ENCODE measurements around the gene SAT1. TPM values are rescaled to one million over a fixed set of nuclear protein-coding genes. Genes with fewer than 3 reads are reported as not detected.

The SAT1 gene
- total RNA-seq, 1 experiment from 2014 or later: 55.2 TPM

GRCh38 chrX:23797371-23798128, 14.6 kb downstream of the SAT1 start:
- WGBS (ENCODE audit: extremely low coverage, insufficient read length, low lambda C conversion rate): no CpG with 5 or more reads among the region's 12 CpGs
- H3K79me1 ChIP-seq (ENCODE audit: insufficient read depth, low read depth, low read length, poor library complexity, severe bottlenecking): no peaks in the 10 kb centered on the region
- H3K27ac Mint-ChIP-seq: peak overlapping the region in 1 of 3 experiments; percentile 47; a peak in 1 of 7 replicates
- H3K9ac ChIP-seq (ENCODE audit: extremely low read depth, insufficient read length, low read length): no peak overlapping the region
- H4K5ac ChIP-seq (ENCODE audit: insufficient read length, low read depth, low read length): no peak overlapping the region
- peak; percentile 46 for TF ChIP-seq CTCF (conservative IDR thresholded peaks at IDR 0.05)
- H2BK5ac ChIP-seq (ENCODE audit: insufficient read length, low read length): no peak overlapping the region
- no peak overlapping the region for H2BK120ac ChIP-seq (ENCODE audit: low read depth, low read length, poor library complexity, severe bottlenecking)
- H3K4me2 ChIP-seq (ENCODE audit: insufficient read depth, insufficient read length, low read length): no peak overlapping the region
- no peaks in the 10 kb centered on the region for H4K20me1 ChIP-seq (ENCODE audit: control insufficient read depth, insufficient read depth, insufficient read length)
- no peaks in the 10 kb centered on the region for H3K27me3 Mint-ChIP-seq (ENCODE audit: low read depth)
- no peak overlapping the region for H2BK20ac ChIP-seq (ENCODE audit: low read depth, low read length, poor library complexity, severe bottlenecking)
- no peak for DNase-seq
- H3K4me1 ChIP-seq (ENCODE audit: insufficient read depth, low read length): no peaks in the 10 kb centered on the region; the same call in 1 of the 2 replicates
- no peak overlapping the region for H4K8ac ChIP-seq (replicated peaks; ENCODE audit: insufficient read length, low read depth, low read length)
- H3K9me3 Mint-ChIP-seq: no peaks in the 10 kb centered on the region
- H3K4me3 Mint-ChIP-seq: no peak overlapping the region
- no peak overlapping the region for H3K56ac ChIP-seq (ENCODE audit: insufficient read length, low read depth, low read length)
- H3K27me3 ChIP-seq (ENCODE audit: insufficient read depth, low read length): no peaks in the 10 kb centered on the region
- no peaks in the 10 kb centered on the region for H3K23me2 ChIP-seq (ENCODE audit: insufficient read length, low read depth, low read length, poor library complexity, severe bottlenecking)
- no peak overlapping the region for H3K4ac ChIP-seq (ENCODE audit: low read depth, low read length)
- no peaks in the 10 kb centered on the region for H3K36me3 Mint-ChIP-seq (ENCODE audit: insufficient read depth in 1 of 3, low read depth in 3 of 3)
- H4K91ac ChIP-seq (ENCODE audit: insufficient read length, low read depth, low read length): no peak overlapping the region
- no peak overlapping the region for H3K18ac ChIP-seq (ENCODE audit: insufficient read length, low read depth, low read length)
- no peaks in the 10 kb centered on the region for H3K79me2 ChIP-seq (ENCODE audit: insufficient read depth, low read length)
- peaks cover 29 to 35% of the 10 kb centered on the region in 2 experiments for H3K4me1 Mint-ChIP-seq
- H3K27ac ChIP-seq (ENCODE audit: insufficient read length, low read depth, low read length): no peak overlapping the region
- H2BK12ac ChIP-seq (ENCODE audit: insufficient read length, low read depth, low read length): no peak overlapping the region
- H2AFZ ChIP-seq (ENCODE audit: low read length): no peak overlapping the region
- no peak overlapping the region for H2BK15ac ChIP-seq (ENCODE audit: low read depth, low read length)
- no peak overlapping the region for H2AK5ac ChIP-seq (ENCODE audit: insufficient read length, low read length)
- H3T11ph ChIP-seq (ENCODE audit: low read length): no peak overlapping the region
- H3K23ac ChIP-seq (ENCODE audit: insufficient read length, low read depth, low read length): no peak overlapping the region
- no peaks in the 10 kb centered on the region for H3K9me3 ChIP-seq (ENCODE audit: control insufficient read depth, low read depth, low read length)
- H3K14ac ChIP-seq (ENCODE audit: insufficient read depth, low read length): no peak overlapping the region

All from H9 (cell line).